Activated naive CD4-positive, alpha-beta T cell treated with Interleukin-2 at 50 U/mL for 16 hours (primary cell): ENCODE measurements around the gene DMD.

Experiments
- DNase-seq: peaks from one replicate; pipeline ENCODE4 v3.0.0-alpha.2; 2020

DMD gene

GRCh38 chrX:31376408-31377022 is 1834.8 kb downstream of the DMD start:
- no peak for DNase-seq

- DNase-seq: no peak
Measured at GRCh38 chrX:31374786-31375185, 1836.6 kb downstream of the DMD start.

- DNase-seq: no peak
Measured at GRCh38 chrX:31371956-31372355, 1839.4 kb downstream of the DMD start.

- no peak for DNase-seq
Measured at GRCh38 chrX:31367816-31368215, 1843.5 kb downstream of the DMD start.

GRCh38 chrX:31366041-31366440 is 1845.3 kb downstream of the DMD start:
- no peak for DNase-seq

- no peak for DNase-seq
Measured at GRCh38 chrX:31356275-31357212, 1854.8 kb downstream of the DMD start.

- no peak for DNase-seq
Measured at GRCh38 chrX:31355206-31355955, 1856.0 kb downstream of the DMD start.

GRCh38 chrX:31353095-31353494 is 1858.3 kb downstream of the DMD start:
- no peak for DNase-seq

GRCh38 chrX:31350808-31351074 is 1860.6 kb downstream of the DMD start:
- no peak for DNase-seq

- DNase-seq: no peak
Measured at GRCh38 chrX:31349515-31349914, 1861.8 kb downstream of the DMD start.

- DNase-seq: no peak
Measured at GRCh38 chrX:31340587-31340986, 1870.8 kb downstream of the DMD start.

- DNase-seq: no peak
Measured at GRCh38 chrX:31338991-31339350, 1872.4 kb downstream of the DMD start.

GRCh38 chrX:31337332-31337731 is 1874.0 kb downstream of the DMD start:
- no peak for DNase-seq

GRCh38 chrX:31336419-31336818 is 1874.9 kb downstream of the DMD start:
- DNase-seq: no peak

GRCh38 chrX:31334997-31335396 is 1876.4 kb downstream of the DMD start:
- no peak for DNase-seq

GRCh38 chrX:31333165-31333831 is 1878.1 kb downstream of the DMD start:
- no peak for DNase-seq

GRCh38 chrX:31331928-31332327 is 1879.4 kb downstream of the DMD start:
- no peak for DNase-seq

GRCh38 chrX:31331015-31331414 is 1880.3 kb downstream of the DMD start:
- DNase-seq: no peak

- no peak for DNase-seq
Measured at GRCh38 chrX:31329298-31329697, 1882.1 kb downstream of the DMD start.

GRCh38 chrX:31323658-31324057 is 1887.7 kb downstream of the DMD start:
- DNase-seq: no peak

- no peak for DNase-seq
Measured at GRCh38 chrX:31320740-31321139, 1890.6 kb downstream of the DMD start.

- DNase-seq: no peak
Measured at GRCh38 chrX:31319586-31319985, 1891.8 kb downstream of the DMD start.

- no peak for DNase-seq
Measured at GRCh38 chrX:31318866-31319265, 1892.5 kb downstream of the DMD start.
